Stimulated activated CD4-positive, alpha-beta T cell treated with anti-CD3 and anti-CD28 coated beads, Interleukin-1b, Interleukin-23, amount 100 ng/mL, for 4 hours (primary cell): ENCODE results near the gene ERC1.
"Not testable (repeated sequence)": the region's sequence is repeated elsewhere in the genome, so short reads cannot be mapped to it uniquely, and the experiment has no call there.

Experiments used
- DNase-seq, 2 donors: peaks; one replicate each; pipeline ENCODE4 v3.0.0-alpha.2; 2020; ENCODE audit warnings: low read depth in 2 of 2

The ERC1 gene

DNA sequence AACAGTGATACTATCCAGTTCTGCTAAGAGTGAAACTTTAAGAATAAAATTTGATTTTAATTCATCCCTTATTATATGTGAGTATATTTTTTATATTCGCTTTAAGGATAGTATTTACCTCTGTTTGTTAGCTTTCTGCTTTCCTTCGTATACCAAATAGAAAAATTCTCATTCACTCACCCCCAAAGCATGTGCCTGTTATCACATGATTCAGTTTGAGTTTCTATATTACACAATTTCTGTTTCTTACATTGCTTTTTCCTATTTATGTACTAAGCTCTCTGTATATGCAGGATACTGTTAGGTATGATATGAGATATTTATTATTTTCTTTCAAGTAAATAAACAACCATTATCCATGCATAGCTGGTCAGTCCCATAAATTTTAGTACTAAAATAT lies 328.2 kb downstream of the ERC1 start:
- DNase-seq = no peak

DNA sequence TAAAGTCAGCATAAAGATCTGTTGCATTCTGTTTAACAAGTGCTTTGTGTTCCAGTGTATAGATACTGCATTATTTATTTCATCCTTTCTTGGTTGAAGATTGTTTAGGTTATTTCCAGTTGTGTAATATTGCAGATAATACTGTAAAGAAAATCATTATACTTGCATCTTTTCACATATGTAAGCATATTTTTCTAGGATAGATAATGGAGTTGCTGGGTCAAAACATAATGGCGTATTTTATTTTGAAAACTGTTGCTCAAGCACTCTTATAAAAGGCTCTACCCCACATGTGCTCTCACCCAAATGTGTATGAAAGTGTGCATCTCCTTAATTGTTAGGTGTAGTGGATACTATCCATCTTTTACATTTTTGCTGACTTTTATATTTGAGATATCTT lies 329.0 kb downstream of the ERC1 start:
- DNase-seq = no peak

DNA sequence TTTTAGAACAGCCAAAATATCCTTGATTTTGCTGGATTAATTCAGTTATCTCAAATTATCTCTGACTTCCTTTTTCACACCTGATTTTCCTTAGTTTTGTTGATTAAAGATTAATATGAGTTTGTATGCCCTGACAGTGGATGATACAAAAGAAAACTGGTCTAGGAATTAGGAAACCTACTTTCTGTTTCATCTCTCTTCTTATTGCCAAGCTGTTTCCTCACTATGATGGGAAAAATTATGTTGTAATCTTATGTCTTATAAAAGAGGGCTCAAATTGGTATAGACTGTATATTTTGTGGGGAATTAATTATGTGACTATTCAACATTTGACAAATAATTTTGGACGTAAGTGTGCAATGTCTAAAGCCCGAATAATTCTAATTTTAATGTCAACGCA lies 331.8 kb downstream of the ERC1 start:
- no peak for DNase-seq

DNA sequence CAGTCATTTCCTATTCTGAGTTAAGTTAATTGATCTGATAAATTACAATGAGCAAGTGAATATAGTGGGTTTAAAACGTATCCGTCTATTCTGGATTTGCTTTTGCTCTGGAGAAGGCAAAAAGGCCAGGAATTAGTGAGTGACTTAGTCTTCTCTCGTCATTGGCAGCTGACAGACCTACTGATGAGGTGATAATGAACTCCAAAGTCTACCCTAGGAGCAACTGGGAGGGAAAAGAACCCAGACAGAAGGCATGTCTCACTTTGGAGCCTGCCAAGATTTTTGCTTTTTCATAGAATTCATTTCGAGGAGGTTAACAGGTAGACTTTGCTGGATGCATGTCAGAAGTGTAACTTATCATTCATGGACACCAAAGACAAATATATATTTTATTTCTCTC lies 333.1 kb downstream of the ERC1 start:
- no peak for DNase-seq

DNA sequence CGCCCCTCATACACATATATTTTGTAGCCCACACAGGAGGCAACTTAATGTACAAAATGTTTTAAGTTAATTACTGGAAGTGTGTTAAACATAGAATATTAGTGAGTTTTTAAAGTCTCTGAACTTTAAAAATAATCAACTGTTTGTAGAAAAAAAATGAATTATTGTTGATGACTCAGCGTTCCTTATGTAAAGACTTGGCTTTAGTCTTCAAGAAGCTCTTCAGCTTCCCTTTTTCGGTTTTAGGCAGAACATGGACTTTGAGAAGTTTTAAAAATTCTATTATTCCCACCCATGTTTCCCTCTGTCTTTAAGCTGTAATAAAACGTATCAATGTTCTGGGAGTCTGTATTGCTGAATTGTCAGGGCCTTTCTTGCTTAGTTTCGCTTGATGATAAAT lies 333.9 kb downstream of the ERC1 start:
- DNase-seq = no peak

DNA sequence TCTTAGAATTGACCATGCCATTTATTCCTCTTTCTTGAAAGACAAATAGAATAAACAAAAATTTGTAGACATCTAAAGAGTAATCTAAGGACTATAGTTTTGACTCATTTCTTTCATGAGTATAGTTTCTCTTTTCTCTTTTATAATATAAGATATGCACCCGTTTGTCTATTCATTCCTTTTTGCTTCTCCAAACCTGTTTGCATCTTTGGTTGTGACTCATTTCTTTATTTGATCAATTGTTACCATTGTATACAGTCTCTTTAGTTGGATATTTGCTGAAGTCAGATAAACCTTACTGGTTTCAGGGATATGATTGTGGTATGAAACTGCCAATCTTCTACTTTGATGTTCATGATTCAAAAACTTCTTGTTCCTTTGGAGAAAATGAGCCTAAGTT lies 334.6 kb downstream of the ERC1 start:
- DNase-seq = no peak

DNA sequence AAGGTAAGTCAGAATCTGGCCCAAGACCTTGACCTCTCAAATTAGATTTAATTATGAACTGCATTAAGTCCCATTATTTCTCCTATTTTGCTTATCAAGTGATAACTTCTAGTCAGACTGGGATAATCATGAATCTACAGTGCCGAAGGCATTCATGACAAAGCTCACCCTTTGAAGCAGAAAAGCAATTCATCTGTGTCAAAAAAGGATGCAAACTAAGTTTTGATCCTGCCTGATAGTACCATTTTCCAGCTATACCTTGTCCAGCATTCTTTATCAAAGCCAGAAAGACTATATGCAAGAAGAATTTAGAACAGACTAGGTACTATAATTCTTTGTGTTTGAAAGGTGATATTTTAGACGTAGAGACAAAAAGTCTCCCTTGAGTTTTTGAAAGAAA lies 335.2 kb downstream of the ERC1 start:
- DNase-seq = no peak

DNA sequence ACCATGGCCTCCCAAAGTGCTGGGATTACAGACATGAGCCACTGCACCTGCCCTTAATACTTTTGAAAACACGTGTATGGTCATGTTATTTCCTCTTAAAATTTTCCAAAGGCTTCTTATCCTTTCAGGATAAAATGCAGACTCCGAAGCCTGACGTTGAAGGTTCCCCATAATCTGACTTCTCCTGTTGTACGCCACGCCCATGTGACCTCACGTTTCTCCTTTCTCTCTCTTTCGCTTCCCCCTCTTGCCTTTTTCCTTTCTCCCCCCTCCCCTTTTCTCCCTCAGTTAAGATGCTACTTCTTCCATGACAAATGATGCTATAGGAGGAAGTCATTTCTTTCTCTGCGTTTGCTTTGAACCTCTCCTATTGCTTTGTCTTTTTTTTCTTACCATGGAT lies 337.4 kb downstream of the ERC1 start:
- DNase-seq = no peak

DNA sequence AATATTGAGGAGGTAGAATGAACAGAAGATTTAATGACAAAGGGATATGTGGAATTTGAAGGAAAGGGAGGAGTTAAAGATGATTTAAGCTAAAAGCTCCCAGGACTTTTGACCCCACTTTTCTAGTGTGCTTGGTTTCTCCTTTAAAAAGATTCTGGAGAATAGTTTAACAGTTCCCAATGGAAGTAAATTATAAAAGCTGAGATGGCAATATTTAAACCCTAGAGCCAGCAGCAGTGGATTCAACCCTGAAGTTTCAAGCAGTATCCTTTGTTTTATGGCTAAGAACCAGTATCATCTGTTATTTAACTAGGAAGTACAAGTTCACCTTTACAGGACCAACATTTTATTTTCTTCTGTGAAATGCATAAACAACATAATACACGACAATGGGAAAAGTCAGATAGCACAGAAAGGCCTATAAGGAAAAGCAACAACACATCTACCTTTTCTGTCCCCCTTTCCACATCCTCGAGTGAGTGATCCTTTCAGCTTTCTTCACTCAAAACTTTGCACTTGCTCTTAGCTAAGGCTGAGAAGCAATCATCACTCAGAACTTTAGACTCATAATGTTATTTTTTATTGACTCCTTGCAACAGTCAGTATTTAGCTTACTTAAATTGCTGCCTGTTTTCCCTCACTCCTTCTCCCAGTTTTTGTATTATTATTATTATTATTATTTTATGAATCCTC lies 338.9 kb downstream of the ERC1 start:
- DNase-seq = no peak

DNA sequence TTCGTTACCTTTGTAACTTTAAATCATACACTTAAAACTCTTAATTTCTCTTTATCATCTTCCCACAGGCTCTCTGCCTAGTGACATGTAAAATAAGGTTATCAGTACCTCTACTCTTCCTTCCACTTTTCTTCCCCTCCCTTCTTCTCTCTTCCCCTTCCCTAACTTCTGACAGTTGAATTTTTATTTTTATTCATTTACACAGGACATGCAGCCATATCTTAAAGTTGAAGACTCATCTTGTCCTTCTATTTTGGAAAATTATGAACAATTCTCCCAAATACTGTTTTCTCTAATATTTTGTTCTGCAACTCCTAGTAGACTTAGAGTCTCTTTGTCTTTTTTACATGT lies 339.4 kb downstream of the ERC1 start:
- no peak for DNase-seq

DNA sequence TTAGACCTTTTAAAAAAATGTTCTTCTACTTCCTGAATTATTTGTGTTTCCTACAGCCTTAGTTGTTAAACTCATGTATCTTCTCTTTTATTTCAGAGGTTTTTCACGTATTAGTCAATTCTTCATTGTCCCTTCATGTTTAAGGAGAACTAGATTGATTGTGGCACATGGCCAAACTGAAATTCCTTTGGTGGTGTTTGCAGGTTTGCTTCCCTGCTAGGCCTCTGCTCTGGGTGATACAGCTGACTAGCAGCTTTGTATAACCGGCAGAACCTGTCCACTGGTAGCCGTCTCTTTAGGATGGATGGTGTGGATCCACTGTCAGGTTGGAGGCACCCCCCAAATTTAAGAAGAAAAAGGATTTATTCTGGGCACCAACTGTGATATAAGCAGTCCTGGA lies 341.3 kb downstream of the ERC1 start:
- no peak for DNase-seq

DNA sequence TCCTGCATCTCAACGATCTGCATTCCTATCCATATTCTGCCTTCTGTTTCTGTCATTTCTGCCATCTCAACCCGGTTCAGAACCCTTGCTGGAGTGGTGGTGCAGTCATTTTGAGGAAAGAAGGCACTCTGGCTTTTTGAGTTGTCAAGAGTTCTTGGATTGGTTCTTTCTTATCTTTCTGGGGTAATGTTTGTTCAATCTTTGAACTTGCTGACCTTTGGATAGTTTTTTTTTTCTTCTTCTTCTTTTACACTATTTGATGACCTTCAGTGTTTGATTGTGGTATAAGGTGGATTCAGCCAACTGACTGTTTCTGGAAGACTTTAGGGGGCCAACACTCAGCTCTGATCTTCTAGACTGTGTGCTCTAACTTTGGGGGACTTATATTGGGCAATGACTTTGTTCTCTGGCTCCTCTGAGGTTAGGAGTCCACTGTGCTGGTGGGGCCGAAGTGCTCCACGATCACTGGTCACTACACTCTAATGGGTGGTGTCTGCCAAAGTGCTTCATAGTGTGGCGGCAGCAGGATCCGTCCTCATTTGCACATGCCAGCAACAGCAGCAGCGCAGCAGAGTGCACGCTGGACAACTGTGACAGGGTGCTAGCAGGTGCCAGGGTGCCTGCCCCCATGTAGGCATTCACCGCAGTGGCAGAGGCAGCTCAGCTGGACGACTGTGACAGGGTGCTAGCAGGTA lies 347.6 kb downstream of the ERC1 start:
- no peak for DNase-seq

DNA sequence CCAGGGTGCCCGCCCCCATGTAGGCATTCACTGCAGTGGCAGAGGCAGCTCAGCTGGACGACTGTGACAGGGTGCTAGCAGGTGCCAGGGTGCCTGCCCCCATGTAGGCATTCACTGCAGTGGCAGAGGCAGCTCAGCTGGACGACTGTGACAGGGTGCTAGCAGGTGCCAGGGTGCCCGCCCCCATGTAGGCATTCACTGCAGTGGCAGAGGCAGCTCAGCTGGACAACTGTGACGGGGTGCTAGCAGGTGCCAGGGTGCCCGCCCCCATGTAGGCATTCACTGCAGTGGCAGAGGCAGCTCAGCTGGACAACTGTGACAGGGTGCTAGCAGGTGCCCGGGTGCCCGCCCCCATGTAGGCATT lies 348.1 kb downstream of the ERC1 start:
- not testable (repeated sequence) for DNase-seq

DNA sequence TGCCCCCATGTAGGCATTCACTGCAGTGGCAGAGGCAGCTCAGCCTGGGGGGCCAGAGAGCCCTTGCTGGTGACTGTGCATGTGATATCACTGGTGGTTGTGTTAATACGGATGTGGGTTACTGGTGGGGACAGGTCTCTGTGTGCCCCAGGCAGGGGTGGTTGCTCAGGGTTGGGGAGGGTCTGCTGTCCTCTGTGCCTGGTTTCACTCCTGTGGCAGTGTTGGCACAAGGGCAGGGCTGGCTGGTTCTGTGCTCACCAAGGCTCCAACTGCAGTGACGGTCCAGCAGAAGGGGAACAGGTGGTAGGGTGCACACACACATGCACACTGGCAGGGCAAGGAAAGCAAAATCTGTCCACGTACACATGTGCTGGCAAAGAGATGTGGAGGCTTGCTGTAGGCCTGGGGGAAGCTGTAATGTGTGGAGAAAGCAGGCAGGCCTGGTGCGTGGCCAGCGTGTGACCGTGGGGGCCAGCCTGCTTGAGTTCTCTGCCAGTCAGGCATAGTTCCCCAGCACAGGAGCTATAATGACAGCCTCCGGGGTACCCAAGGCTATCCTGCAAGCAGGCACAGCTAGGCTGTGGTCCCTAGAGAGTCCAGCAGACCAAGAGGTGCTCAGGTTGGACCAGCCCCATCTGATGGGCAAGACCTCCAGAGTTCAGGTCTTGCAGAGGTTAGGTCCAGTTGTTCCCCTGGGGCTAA lies 348.7 kb downstream of the ERC1 start:
- DNase-seq = no peak

DNA sequence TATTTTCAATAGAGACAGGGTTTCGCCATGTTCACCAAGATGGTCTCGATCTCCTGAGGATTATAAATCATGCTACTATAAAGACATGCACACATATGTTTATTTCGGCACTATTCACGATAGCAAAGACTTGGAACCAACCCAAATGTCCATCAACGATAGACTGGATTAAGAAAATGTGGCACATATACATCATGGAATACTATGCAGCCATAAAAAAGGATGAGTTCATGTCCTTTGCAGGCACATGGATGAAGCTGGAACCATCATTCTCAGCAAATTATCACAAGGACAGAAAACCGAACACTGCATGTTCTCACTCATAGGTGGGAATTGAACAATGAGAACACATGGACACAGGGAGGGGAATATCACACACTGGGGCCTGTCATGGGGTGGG lies 350.2 kb downstream of the ERC1 start:
- DNase-seq = not testable (repeated sequence)

DNA sequence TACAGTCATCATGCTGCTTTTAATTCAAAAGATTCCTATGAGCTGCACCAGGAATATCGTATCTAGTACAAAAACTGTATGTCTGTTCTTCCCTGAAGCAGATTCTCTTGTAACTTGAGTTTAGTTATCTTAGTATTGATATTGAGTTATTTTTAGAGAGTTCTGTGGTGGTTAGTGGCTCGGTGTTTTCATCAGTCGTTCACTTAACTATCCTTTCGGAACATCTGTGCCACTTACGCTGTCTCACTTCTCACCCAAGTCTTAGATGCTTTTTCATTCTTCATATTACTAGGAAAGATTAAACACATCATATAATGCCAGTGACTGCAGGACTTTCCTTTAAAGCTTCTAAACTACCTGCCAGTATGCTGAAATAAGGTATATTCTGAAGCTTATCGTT lies 352.4 kb downstream of the ERC1 start:
- DNase-seq = no peak

DNA sequence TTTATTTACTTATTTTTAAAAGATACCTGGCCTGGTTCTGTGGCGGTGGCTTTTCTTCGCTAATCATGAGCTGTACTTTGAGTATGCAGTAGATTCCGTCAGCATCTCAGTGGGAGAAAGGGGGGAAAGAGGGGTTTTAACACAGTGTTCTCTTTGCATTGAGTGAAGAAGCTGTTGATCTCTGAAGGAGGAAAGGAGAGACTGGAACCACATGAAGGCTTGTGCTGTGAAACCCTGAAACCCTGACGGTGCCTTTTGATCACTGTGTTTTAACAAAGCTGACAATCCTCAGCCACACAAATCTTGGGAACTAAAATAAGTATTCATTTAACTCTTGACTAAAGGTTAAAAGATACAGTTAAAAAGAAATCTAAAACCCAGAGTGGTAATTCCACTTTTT lies 353.2 kb downstream of the ERC1 start:
- no peak for DNase-seq

DNA sequence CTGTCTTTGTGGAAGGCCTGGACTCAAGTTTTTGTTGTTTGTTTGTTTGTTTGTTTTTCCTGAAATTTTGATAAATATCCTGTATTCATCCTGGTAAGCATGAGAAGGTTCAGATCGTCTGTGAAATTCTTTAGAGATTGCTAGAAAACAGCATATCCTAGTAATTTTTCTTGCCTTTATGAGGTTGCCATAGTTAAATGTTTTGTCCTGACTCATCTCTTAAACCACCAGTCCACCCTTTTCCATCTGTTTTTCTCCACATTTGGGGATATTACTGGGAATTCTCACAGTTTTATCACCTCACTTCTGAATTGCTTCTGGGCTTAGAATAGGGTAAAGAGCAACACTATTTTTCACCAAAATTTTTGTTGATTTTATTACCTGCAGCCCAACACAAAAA lies 355.1 kb downstream of the ERC1 start:
- DNase-seq = no peak

DNA sequence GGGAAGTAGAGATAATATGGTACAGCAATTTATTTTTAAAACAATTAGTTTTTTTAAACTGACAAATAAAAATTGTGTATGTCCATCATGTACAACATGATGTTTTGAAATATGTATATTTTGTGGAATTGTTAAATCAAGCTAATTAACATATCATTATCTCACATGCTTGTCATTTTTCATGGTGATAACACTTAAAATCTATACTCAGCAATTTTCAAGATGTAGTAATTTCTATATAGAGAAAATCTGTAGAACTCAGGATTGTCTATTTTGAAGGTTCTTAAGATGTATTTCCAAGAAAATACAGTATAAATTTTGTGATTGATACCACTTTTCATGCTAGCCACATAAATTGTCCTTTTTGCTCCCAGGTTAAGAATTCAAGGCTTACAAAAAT lies 356.3 kb downstream of the ERC1 start:
- no peak for DNase-seq

DNA sequence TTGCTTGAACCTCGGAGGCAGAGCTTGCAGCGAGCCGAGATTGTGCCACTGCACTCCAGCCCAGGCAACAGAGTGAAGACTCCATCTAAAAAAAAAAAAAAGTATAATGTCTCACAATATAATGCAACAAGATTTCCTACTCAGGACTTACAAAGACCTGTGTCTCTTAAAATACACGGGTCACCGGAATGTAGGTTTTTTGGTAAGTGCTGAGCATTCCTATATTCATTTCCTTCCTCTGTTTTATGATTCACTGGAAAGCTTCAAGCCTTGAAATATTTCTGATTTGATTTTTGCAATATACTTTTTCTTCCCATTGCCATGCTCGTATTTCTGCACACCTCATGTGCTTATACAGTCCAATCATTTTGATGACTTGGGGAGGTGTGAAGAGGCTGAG lies 357.6 kb downstream of the ERC1 start:
- DNase-seq = no peak

DNA sequence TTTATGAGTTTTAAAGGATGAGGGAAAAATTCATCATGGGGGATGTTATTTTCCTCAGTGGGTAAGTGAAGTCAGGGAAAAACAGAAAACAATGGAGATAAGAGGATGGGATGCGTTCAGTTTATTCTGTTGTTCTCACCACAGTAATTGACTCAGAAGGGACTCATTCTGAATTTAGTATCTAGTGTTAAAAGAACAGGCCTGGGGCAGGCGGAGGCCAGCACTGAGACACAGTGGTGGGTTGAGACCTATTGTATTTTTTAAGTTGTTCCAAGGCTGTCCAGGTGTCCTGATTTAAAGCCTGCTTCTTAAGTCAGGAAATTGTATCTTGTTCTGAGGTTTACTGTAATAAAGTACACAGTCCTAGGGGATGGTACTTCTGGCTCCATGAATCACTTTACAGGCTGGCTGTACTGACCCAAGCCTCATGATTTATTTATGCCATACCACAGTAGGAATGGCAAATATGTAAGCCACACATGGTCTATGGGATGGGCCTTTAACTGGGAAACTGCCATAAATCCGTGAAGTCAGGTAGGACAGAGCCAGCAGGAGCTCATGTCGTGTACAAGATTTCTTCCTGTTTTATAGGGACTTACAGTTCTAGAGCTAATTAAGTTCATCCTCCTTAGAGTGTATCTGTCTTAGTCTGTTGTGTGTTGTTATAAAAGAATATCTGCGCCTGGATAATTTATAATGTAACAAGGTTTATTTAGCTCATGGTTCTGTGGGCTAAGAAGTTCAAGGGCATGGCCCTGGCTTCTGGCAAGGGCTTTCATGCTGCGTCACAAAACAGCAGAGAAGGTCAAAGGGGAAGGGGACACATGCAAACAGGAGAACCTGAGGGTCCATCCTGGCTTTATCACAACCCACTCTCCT lies 359.3 kb downstream of the ERC1 start:
- DNase-seq = no peak

DNA sequence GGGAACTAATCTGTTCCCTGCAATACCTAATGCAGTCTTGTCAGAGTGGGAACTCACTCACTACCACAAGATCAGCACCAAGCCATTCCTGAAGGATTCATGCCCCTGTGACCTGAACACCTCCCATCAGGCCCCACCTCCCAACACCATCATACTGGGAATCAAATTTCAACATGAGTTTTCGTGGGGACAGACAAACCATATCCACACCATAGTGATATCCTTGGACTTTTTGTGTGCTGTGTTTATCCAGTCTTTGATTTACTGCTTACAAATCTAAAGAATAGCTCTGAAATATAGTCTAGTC lies 359.9 kb downstream of the ERC1 start:
- DNase-seq = no peak

DNA sequence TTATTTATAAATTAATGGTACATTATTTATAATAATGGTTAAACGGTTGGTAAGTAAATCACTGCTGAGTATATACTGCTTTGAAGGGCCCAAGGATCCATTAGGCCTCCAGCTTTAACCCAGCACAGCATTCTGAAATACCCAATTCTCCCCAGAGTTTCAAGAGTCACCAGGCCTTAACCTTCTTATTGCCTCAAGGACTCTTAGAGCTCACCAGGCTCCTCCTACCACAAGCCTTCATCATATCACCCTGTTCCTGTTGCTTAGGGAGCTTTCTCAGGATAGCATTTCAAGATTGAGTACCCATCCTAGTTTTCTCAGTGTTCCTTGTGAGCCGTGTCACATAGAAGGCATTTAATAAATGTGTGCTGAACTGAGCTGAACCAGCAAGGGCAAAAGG lies 360.9 kb downstream of the ERC1 start:
- no peak for DNase-seq
